PC-9 (cell line): ENCODE measurements around the gene CEP20.

Experiments
- EZH2 ChIP-seq: fragments of 200-600 bp; sonication (generic); IDR thresholded peaks from 2 replicates; pipeline ENCODE4 v1.8.0; 2017; ENCODE audit warnings: antibody characterized with exemption, low read depth
- TF ChIP-seq, protein P1 (sequence below): fragments of 200-600 bp; sonication (generic); conservative IDR thresholded peaks from 2 replicates; pipeline ENCODE4 v1.6.1; 2017; ENCODE audit warnings: mixed run types, antibody characterized with exemption, mild to moderate bottlenecking, moderate library complexity

DNA sequence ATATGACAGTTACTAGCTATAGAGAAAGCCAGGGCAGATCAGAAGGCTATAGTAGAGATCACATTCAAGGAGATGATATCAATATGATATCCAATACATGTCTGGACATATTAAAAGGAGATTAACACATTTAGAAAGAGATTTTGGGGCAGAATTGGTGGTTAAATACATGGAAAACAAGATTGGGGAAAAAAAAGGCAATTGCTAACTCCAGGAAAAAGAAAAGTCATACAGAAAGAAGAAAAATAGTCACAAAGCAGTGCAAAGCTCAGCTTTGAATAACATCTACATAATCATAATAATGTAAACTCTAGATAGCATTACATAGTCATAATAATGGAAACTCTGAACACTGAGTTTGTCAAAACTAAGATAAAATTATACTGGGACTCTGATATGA, 72.2 kb downstream of the CEP20 start:
- TF ChIP-seq, protein P1, sequence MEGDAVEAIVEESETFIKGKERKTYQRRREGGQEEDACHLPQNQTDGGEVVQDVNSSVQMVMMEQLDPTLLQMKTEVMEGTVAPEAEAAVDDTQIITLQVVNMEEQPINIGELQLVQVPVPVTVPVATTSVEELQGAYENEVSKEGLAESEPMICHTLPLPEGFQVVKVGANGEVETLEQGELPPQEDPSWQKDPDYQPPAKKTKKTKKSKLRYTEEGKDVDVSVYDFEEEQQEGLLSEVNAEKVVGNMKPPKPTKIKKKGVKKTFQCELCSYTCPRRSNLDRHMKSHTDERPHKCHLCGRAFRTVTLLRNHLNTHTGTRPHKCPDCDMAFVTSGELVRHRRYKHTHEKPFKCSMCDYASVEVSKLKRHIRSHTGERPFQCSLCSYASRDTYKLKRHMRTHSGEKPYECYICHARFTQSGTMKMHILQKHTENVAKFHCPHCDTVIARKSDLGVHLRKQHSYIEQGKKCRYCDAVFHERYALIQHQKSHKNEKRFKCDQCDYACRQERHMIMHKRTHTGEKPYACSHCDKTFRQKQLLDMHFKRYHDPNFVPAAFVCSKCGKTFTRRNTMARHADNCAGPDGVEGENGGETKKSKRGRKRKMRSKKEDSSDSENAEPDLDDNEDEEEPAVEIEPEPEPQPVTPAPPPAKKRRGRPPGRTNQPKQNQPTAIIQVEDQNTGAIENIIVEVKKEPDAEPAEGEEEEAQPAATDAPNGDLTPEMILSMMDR: no peak
- no peak for TF ChIP-seq EZH2
